ENCODE results near the gene ASB1. TPM values are rescaled to one million over a fixed set of nuclear protein-coding genes. Genes with fewer than 3 reads are reported as not detected.
"Not testable (repeated sequence)": the region's sequence is repeated elsewhere in the genome, so short reads cannot be mapped to it uniquely, and the experiment has no call there.

The ASB1 gene
- total RNA-seq, 1 donor from 2014 or later = 29.7 TPM

- no peak for DNase-seq (ENCODE audit: low read depth)
- H3K4me3 ChIP-seq (ENCODE audit: low read depth, low read length) = no peak overlapping the region
- TF ChIP-seq, protein P1, sequence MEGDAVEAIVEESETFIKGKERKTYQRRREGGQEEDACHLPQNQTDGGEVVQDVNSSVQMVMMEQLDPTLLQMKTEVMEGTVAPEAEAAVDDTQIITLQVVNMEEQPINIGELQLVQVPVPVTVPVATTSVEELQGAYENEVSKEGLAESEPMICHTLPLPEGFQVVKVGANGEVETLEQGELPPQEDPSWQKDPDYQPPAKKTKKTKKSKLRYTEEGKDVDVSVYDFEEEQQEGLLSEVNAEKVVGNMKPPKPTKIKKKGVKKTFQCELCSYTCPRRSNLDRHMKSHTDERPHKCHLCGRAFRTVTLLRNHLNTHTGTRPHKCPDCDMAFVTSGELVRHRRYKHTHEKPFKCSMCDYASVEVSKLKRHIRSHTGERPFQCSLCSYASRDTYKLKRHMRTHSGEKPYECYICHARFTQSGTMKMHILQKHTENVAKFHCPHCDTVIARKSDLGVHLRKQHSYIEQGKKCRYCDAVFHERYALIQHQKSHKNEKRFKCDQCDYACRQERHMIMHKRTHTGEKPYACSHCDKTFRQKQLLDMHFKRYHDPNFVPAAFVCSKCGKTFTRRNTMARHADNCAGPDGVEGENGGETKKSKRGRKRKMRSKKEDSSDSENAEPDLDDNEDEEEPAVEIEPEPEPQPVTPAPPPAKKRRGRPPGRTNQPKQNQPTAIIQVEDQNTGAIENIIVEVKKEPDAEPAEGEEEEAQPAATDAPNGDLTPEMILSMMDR (conservative IDR thresholded peaks at IDR 0.05; ENCODE audit: low read depth, low read length) = no peak
Observed at GRCh38 chr2:238403632-238404405, 22.9 kb upstream of the ASB1 start.

- TF ChIP-seq, protein P1 (conservative IDR thresholded peaks at IDR 0.05; ENCODE audit: low read depth, low read length) = no peak
- no peak overlapping the region for H3K4me3 ChIP-seq (ENCODE audit: low read depth, low read length)
- no peak for DNase-seq (ENCODE audit: low read depth)
Observed at GRCh38 chr2:238404406-238405216, 22.1 kb upstream of the ASB1 start.

DNA sequence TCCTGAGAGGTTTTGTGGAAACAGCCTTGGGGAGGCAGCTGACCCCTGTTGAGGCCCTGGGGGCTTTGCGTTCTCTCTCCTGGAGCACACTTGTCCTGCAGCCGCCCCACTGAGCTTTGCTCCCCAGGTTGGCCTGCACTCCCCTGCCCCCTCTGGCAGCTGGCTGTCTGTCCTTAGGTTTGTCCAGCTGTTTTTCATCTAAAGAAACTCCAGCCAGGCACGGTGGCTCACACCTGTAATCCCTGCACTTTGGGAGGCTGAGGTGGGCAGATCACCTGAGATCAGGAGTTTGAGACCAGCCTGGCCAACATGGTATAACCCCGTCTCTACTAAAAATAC lies 21.5 kb upstream of the ASB1 start:
- DNase-seq (ENCODE audit: low read depth); H3K4me3 ChIP-seq (ENCODE audit: low read depth, low read length): not testable (repeated sequence)

DNA sequence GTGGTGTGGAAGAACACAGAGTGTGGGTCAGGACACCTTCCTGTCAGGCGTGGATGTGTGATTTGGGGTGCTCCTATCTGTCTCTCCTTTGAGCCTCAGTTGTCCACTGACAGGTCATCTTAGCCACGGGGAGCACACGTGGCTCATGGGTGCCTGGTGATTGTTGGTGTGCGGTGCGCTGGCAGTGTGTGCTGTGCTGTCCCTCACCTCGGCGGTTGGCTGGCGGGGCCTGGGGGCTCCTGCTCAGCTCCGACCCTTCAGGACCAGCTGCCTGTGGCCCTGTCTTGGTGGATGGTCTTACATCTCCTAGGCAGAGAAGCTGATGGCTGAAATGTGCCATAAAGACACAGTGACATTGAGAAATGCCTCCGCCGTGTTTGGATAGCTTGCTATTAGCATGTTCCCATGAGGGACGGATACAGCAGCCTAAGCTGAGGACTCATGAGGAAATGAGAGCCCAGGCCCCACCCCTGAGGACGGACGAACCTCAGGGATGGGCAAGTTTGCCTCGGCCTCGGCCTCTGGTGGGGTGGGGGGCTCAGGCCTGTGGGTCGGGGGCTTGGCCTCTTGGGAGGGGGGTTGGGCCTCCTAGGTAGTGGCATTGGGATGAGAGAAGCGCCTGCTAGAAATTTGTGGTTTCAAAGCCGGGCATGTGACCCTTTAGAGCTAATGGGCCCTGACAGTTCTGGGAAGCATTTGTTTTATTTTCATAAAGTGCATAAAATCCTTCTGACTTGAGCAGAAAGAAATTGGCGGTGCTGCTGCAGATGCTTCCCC lies 20.3 kb upstream of the ASB1 start:
- TF ChIP-seq, protein P1 (conservative IDR thresholded peaks at IDR 0.05; ENCODE audit: low read depth, low read length) = no peak
- H3K4me3 ChIP-seq (ENCODE audit: low read depth, low read length) = no peak overlapping the region
- DNase-seq (ENCODE audit: low read depth) = no peak

- H3K4me3 ChIP-seq (ENCODE audit: low read depth, low read length) = no peak overlapping the region
- DNase-seq (ENCODE audit: low read depth) = no peak
- TF ChIP-seq, protein P1 (conservative IDR thresholded peaks at IDR 0.05; ENCODE audit: low read depth, low read length) = no peak
Observed at GRCh38 chr2:238406998-238407285, 19.8 kb upstream of the ASB1 start.

DNA sequence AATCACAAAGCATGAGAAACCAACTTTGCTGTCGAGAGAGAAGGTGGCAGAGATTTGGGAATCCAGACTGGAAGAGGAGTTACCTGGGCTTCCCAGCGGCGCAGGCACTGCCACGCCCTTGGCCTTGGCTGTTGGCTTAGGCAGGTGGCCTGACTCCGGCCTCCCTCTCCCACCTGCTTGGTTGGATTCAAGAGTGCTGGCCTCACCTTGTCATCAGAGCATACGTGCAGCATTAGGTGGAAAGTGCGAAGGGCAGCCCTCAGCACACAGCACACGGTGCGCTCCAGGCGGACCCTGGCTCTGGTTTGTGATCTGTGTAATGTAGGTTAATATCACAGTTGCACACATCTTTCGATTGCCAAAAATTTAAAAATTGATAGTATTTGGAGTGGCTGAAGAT lies 19.2 kb upstream of the ASB1 start:
- H3K4me3 ChIP-seq (ENCODE audit: low read depth, low read length) = no peak overlapping the region
- TF ChIP-seq, protein P1 (conservative IDR thresholded peaks at IDR 0.05; ENCODE audit: low read depth, low read length) = no peak
- DNase-seq (ENCODE audit: low read depth) = no peak

- TF ChIP-seq, protein P1 (conservative IDR thresholded peaks at IDR 0.05; ENCODE audit: low read depth, low read length) = no peak
- H3K4me3 ChIP-seq (ENCODE audit: low read depth, low read length) = no peak overlapping the region
- no peak for DNase-seq (ENCODE audit: low read depth)
Observed at GRCh38 chr2:238408615-238409340, 17.9 kb upstream of the ASB1 start.

All from epithelial cell of proximal tubule (primary cell).